AG09309 (cell line): ENCODE data around the gene NCSTN.

Experiments used
- DNase-seq: peaks from one replicate; pipeline ENCODE4 v3.0.0-alpha.2; 2010; ENCODE audit warnings: low read depth
- H3K4me3 ChIP-seq: 2 replicates; pipeline ENCODE4 v1.5.1; 2011; ENCODE audit warnings: mild to moderate bottlenecking, low read depth, low read length, moderate library complexity; ENCODE audit not compliant: control insufficient read depth
- TF ChIP-seq, protein P1 (sequence below): IDR thresholded peaks from 2 replicates; pipeline ENCODE4 v1.5.1; 2011; ENCODE audit warnings: mild to moderate bottlenecking, low read depth, low read length, inconsistent platforms; ENCODE audit not compliant: insufficient read depth, control insufficient read depth; ENCODE audit errors: missing control alignments

The NCSTN gene

GRCh38 chr1:160357286-160358002 lies 14.3 kb downstream of the NCSTN start:
- H3K4me3 ChIP-seq = no peak overlapping the region
- TF ChIP-seq, protein P1, sequence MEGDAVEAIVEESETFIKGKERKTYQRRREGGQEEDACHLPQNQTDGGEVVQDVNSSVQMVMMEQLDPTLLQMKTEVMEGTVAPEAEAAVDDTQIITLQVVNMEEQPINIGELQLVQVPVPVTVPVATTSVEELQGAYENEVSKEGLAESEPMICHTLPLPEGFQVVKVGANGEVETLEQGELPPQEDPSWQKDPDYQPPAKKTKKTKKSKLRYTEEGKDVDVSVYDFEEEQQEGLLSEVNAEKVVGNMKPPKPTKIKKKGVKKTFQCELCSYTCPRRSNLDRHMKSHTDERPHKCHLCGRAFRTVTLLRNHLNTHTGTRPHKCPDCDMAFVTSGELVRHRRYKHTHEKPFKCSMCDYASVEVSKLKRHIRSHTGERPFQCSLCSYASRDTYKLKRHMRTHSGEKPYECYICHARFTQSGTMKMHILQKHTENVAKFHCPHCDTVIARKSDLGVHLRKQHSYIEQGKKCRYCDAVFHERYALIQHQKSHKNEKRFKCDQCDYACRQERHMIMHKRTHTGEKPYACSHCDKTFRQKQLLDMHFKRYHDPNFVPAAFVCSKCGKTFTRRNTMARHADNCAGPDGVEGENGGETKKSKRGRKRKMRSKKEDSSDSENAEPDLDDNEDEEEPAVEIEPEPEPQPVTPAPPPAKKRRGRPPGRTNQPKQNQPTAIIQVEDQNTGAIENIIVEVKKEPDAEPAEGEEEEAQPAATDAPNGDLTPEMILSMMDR = no peak
- no peak for DNase-seq

DNA sequence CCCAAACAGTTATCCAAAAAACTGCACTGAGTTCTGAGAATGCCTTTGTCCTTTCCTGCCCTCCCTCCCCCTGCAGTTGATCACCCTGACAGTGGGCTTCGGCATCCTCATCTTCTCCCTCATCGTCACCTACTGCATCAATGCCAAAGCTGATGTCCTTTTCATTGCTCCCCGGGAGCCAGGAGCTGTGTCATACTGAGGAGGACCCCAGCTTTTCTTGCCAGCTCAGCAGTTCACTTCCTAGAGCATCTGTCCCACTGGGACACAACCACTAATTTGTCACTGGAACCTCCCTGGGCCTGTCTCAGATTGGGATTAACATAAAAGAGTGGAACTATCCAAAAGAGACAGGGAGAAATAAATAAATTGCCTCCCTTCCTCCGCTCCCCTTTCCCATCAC lies 14.9 kb downstream of the NCSTN start:
- TF ChIP-seq, protein P1 = no peak
- DNase-seq = no peak
- H3K4me3 ChIP-seq = no peak overlapping the region

GRCh38 chr1:160359559-160360226 lies 16.5 kb downstream of the NCSTN start:
- H3K4me3 ChIP-seq = no peak overlapping the region
- DNase-seq = no peak
- TF ChIP-seq, protein P1 = no peak

DNA sequence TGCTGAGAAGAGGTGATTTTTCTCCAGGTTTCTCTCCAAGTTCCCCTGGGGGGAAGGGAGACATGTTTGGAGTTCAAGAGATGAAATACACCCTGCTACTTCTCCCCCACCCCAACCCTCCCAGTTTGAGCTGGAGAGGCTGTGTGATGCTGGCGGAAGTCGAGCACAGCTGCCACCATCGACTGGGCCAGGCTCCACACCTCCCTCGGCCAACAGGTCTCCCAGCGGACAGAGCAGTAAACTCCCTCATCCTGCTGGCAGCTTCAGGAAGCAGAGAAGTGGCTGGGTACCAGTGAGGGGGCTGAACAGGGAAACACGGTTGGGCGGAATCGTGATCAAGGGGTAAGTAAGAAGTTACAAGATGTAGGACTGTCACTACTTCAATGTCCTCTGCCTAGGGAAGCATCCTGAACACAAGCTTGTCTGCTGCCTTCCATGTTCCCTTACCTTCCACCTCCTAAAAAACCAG lies 17.1 kb downstream of the NCSTN start:
- TF ChIP-seq, protein P1 = no peak
- no peak for DNase-seq
- no peak overlapping the region for H3K4me3 ChIP-seq

DNA sequence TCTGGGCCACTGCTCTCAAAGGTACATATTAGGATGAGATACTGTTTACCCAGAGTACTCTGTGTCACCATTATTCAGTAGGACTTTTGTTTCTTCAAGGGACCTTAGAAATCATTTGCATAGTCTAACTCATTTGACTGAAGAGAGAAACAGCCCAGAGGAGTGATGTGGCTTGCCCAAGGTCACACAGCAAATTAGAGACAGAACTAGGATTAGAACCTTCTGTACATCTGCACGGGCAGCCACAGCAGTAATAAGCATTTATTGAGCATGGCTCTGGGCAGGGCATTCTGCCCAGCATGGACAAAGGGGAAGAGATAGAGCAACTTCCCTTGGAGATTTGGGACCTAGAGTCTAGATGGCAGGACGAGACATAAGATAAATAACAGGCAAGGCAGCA lies 18.0 kb downstream of the NCSTN start:
- H3K4me3 ChIP-seq = no peak overlapping the region
- TF ChIP-seq, protein P1 = no peak
- DNase-seq = no peak

DNA sequence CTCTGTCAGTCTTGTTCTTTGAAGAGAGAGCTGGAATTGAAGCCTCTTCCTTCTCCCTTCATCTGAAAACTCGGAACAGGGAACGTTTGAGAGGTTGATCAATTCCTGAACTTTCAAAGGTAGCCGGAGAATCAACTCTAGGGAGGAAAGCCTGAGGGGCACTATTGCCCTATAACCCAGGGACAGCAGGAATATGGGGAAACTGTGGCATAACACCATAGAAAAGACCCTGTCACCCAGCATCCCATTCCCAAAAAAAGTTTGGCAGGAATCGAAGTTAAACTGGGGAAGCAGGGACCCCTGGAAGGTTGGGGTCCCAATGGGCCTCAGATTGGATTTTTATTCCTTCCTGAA lies 18.6 kb downstream of the NCSTN start:
- TF ChIP-seq, protein P1 = no peak
- DNase-seq = no peak
- H3K4me3 ChIP-seq = no peak overlapping the region
